Measurements from ENCODE around the gene CCDC122.

Gene CCDC122

GRCh38 chr13:43804461-43805070 lies 75.0 kb downstream of the CCDC122 start:
- Histone ChIP-seq H3K4me1 (ENCODE audit: insufficient read depth, low read length) (peaks cover 8% of the 10 kb centered on the region; the same call in 1 of the 2 replicates), H3K9ac (ENCODE audit: low read depth, low read length) (no peak overlapping the region), H3K36me3 (ENCODE audit: insufficient read depth, low read length) (no peaks in the 10 kb centered on the region), H3K9me3 (ENCODE audit: control insufficient read depth, insufficient read depth, low read length) (no peaks in the 10 kb centered on the region)

GRCh38 chr13:43802511-43802910 lies 77.0 kb downstream of the CCDC122 start:
- Histone ChIP-seq H3K4me1 (ENCODE audit: insufficient read depth, low read length) (peaks cover 8% of the 10 kb centered on the region; the same call in 1 of the 2 replicates), H3K9ac (ENCODE audit: low read depth, low read length) (no peak overlapping the region), H3K36me3 (ENCODE audit: insufficient read depth, low read length) (no peaks in the 10 kb centered on the region), H3K9me3 (ENCODE audit: control insufficient read depth, insufficient read depth, low read length) (no peaks in the 10 kb centered on the region)

GRCh38 chr13:43800828-43801227 lies 78.7 kb downstream of the CCDC122 start:
- Histone ChIP-seq H3K9me3 (ENCODE audit: control insufficient read depth, insufficient read depth, low read length) (no peaks in the 10 kb centered on the region), H3K4me1 (ENCODE audit: insufficient read depth, low read length) (peaks cover 7% of the 10 kb centered on the region; the same call in 1 of the 2 replicates), H3K9ac (ENCODE audit: low read depth, low read length) (no peak overlapping the region), H3K36me3 (ENCODE audit: insufficient read depth, low read length) (no peaks in the 10 kb centered on the region)

- Histone ChIP-seq H3K36me3 (ENCODE audit: insufficient read depth, low read length) (no peaks in the 10 kb centered on the region), H3K4me1 (ENCODE audit: insufficient read depth, low read length) (no peaks in the 10 kb centered on the region), H3K9me3 (ENCODE audit: control insufficient read depth, insufficient read depth, low read length) (no peaks in the 10 kb centered on the region), H3K9ac (ENCODE audit: low read depth, low read length) (no peak overlapping the region)
Measured at GRCh38 chr13:43799191-43799590, 80.3 kb downstream of the CCDC122 start.

GRCh38 chr13:43797869-43798268 lies 81.7 kb downstream of the CCDC122 start:
- Histone ChIP-seq H3K36me3 (ENCODE audit: insufficient read depth, low read length) (no peaks in the 10 kb centered on the region), H3K9ac (ENCODE audit: low read depth, low read length) (no peak overlapping the region), H3K9me3 (ENCODE audit: control insufficient read depth, insufficient read depth, low read length) (no peaks in the 10 kb centered on the region), H3K4me1 (ENCODE audit: insufficient read depth, low read length) (no peaks in the 10 kb centered on the region)

- H3K4me1 ChIP-seq (ENCODE audit: insufficient read depth, low read length), result no peaks in the 10 kb centered on the region
- no peaks in the 10 kb centered on the region for H3K9me3 ChIP-seq (ENCODE audit: control insufficient read depth, insufficient read depth, low read length)
- no peaks in the 10 kb centered on the region for H3K36me3 ChIP-seq (ENCODE audit: insufficient read depth, low read length)
Measured at GRCh38 chr13:43797159-43797558, 82.4 kb downstream of the CCDC122 start.

GRCh38 chr13:43794416-43794815 lies 85.1 kb downstream of the CCDC122 start:
- Histone ChIP-seq H3K36me3 (ENCODE audit: insufficient read depth, low read length) (no peaks in the 10 kb centered on the region), H3K9ac (ENCODE audit: low read depth, low read length) (no peak overlapping the region), H3K4me1 (ENCODE audit: insufficient read depth, low read length) (no peaks in the 10 kb centered on the region), H3K9me3 (ENCODE audit: control insufficient read depth, insufficient read depth, low read length) (no peaks in the 10 kb centered on the region)

More at GRCh38 chr13:43797159-43797558, 82.4 kb downstream of the CCDC122 start:
- H3K9ac ChIP-seq (ENCODE audit: low read depth, low read length), result no peak overlapping the region

GRCh38 chr13:43792076-43792881 lies 87.3 kb downstream of the CCDC122 start:
- H3K36me3 ChIP-seq (ENCODE audit: insufficient read depth, low read length), result no peaks in the 10 kb centered on the region; the same call in 1 of the 2 replicates
- no peak overlapping the region for H3K9ac ChIP-seq (ENCODE audit: low read depth, low read length)
- no peaks in the 10 kb centered on the region for H3K9me3 ChIP-seq (ENCODE audit: control insufficient read depth, insufficient read depth, low read length)
- 0 out of 2 replicates have a peak, but pooled peaks cover 7% of the 10 kb centered on the region for H3K4me1 ChIP-seq (ENCODE audit: insufficient read depth, low read length)

- peak overlapping the region; percentile 72; the same call in 1 of the 2 replicates for H3K9ac ChIP-seq (ENCODE audit: low read depth, low read length)
- H3K4me1 ChIP-seq (ENCODE audit: insufficient read depth, low read length), result 0 out of 2 replicates have a peak, but pooled peaks cover 7% of the 10 kb centered on the region
- H3K9me3 ChIP-seq (ENCODE audit: control insufficient read depth, insufficient read depth, low read length), result no peaks in the 10 kb centered on the region
- H3K36me3 ChIP-seq (ENCODE audit: insufficient read depth, low read length), result no peaks in the 10 kb centered on the region; the same call in 1 of the 2 replicates
Measured at GRCh38 chr13:43787997-43788396, 91.5 kb downstream of the CCDC122 start.

GRCh38 chr13:43787518-43787891 lies 92.0 kb downstream of the CCDC122 start:
- H3K36me3 ChIP-seq (ENCODE audit: insufficient read depth, low read length), result no peaks in the 10 kb centered on the region; the same call in 1 of the 2 replicates
- no peaks in the 10 kb centered on the region for H3K9me3 ChIP-seq (ENCODE audit: control insufficient read depth, insufficient read depth, low read length)
- 0 out of 2 replicates have a peak, but pooled peaks cover 7% of the 10 kb centered on the region for H3K4me1 ChIP-seq (ENCODE audit: insufficient read depth, low read length)
- peak overlapping the region; percentile 72; the same call in 1 of the 2 replicates for H3K9ac ChIP-seq (ENCODE audit: low read depth, low read length)

GRCh38 chr13:43786766-43787517 lies 92.6 kb downstream of the CCDC122 start, which contains the start of gene ENOX1:
TSS of gene ENOX1 (minus strand) at chr13:43786972.
- no peaks in the 10 kb centered on the region for H3K9me3 ChIP-seq (ENCODE audit: control insufficient read depth, insufficient read depth, low read length)
- no peaks in the 10 kb centered on the region; the same call in 1 of the 2 replicates for H3K36me3 ChIP-seq (ENCODE audit: insufficient read depth, low read length)
- H3K4me1 ChIP-seq (ENCODE audit: insufficient read depth, low read length), result 0 out of 2 replicates have a peak, but pooled peaks cover 7% of the 10 kb centered on the region
- H3K9ac ChIP-seq (ENCODE audit: low read depth, low read length), result peak within 1 kb of the TSS; percentile 72; the same call in 1 of the 2 replicates

GRCh38 chr13:43786472-43786765 lies 93.1 kb downstream of the CCDC122 start:
- H3K9ac ChIP-seq (ENCODE audit: low read depth, low read length), result peak overlapping the region; percentile 72; the same call in 1 of the 2 replicates
- H3K9me3 ChIP-seq (ENCODE audit: control insufficient read depth, insufficient read depth, low read length), result no peaks in the 10 kb centered on the region
- no peaks in the 10 kb centered on the region; the same call in 1 of the 2 replicates for H3K36me3 ChIP-seq (ENCODE audit: insufficient read depth, low read length)
- 0 out of 2 replicates have a peak, but pooled peaks cover 7% of the 10 kb centered on the region for H3K4me1 ChIP-seq (ENCODE audit: insufficient read depth, low read length)
